ENCODE measurements around the gene PSMA5. TPM values are rescaled to one million over a fixed set of nuclear protein-coding genes. Genes with fewer than 3 reads are reported as not detected.

PSMA5 gene
- total and polyA plus RNA-seq, 10 of the 15 experiments (the other 5 are each of a cell fraction or from before 2014, with no cell fraction given), result 58.7 to 271 (median 187) TPM

DNA sequence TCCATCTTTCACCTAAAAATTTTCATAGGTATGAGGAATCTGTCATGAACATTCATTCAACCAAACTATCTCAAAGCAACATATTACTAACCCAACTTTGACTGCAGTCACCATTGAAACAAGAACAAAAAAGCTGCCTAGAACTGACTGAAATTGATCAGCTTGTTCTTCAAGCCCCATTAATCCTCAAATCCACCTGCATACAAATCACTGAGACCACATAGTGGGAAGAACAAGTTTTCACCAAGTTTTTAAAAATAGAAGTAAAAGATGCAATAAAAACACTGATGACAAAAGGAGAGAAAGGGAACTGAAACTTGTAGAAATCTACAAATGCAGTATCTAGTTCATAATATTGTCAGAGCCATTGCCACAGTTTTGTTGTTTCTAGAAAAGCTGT lies 34.6 kb downstream of the PSMA5 start (continued):
- TF ChIP-seq, protein P1, sequence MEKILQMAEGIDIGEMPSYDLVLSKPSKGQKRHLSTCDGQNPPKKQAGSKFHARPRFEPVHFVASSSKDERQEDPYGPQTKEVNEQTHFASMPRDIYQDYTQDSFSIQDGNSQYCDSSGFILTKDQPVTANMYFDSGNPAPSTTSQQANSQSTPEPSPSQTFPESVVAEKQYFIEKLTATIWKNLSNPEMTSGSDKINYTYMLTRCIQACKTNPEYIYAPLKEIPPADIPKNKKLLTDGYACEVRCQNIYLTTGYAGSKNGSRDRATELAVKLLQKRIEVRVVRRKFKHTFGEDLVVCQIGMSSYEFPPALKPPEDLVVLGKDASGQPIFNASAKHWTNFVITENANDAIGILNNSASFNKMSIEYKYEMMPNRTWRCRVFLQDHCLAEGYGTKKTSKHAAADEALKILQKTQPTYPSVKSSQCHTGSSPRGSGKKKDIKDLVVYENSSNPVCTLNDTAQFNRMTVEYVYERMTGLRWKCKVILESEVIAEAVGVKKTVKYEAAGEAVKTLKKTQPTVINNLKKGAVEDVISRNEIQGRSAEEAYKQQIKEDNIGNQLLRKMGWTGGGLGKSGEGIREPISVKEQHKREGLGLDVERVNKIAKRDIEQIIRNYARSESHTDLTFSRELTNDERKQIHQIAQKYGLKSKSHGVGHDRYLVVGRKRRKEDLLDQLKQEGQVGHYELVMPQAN (conservative IDR thresholded peaks at IDR 0.05), result no peak
- TF ChIP-seq BHLHE40 (IDR thresholded peaks at IDR 0.05; ENCODE audit: borderline replicate concordance in 1 of 2, low read depth in 2 of 2, low read length in 1 of 2), result 0 out of 4 replicates have a peak, but pooled peaks of 1 of the 2 experiments have one; percentile 40
- TF ChIP-seq, protein P2, sequence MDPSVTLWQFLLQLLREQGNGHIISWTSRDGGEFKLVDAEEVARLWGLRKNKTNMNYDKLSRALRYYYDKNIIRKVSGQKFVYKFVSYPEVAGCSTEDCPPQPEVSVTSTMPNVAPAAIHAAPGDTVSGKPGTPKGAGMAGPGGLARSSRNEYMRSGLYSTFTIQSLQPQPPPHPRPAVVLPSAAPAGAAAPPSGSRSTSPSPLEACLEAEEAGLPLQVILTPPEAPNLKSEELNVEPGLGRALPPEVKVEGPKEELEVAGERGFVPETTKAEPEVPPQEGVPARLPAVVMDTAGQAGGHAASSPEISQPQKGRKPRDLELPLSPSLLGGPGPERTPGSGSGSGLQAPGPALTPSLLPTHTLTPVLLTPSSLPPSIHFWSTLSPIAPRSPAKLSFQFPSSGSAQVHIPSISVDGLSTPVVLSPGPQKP (IDR thresholded peaks at IDR 0.05; ENCODE audit: low read depth, low read length), result no peak
- peak; percentile 61 to 91; a peak in 3 of 4 replicates for TF ChIP-seq EP300 (IDR thresholded peaks at IDR 0.05; ENCODE audit: borderline replicate concordance in 1 of 2, control insufficient read depth in 1 of 2, low read depth in 2 of 2, low read length in 2 of 2)
- no peak for TF ChIP-seq HDGF (IDR thresholded peaks at IDR 0.05)
- TF ChIP-seq, protein P3, sequence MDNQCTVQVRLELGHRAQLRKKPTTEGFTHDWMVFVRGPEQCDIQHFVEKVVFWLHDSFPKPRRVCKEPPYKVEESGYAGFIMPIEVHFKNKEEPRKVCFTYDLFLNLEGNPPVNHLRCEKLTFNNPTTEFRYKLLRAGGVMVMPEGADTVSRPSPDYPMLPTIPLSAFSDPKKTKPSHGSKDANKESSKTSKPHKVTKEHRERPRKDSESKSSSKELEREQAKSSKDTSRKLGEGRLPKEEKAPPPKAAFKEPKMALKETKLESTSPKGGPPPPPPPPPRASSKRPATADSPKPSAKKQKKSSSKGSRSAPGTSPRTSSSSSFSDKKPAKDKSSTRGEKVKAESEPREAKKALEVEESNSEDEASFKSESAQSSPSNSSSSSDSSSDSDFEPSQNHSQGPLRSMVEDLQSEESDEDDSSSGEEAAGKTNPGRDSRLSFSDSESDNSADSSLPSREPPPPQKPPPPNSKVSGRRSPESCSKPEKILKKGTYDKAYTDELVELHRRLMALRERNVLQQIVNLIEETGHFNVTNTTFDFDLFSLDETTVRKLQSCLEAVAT (IDR thresholded peaks at IDR 0.05), result 0 out of 2 replicates have a peak, but pooled peaks have one; percentile 33
- TF ChIP-seq, protein P4, sequence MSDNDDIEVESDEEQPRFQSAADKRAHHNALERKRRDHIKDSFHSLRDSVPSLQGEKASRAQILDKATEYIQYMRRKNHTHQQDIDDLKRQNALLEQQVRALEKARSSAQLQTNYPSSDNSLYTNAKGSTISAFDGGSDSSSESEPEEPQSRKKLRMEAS (IDR thresholded peaks at IDR 0.05; ENCODE audit: low read depth, low read length), result no peak
- TF ChIP-seq IKZF1 (conservative IDR thresholded peaks at IDR 0.05), result peak; percentile 81
- TF ChIP-seq TBL1XR1 (IDR thresholded peaks at IDR 0.05; ENCODE audit: low read depth, low read length), result peak; percentile 65; the same call in 1 of the 2 replicates
- no peak for TF ChIP-seq POLR2A (IDR thresholded peaks at IDR 0.05; ENCODE audit: low read depth, low read length)
- TF ChIP-seq YY1 (IDR thresholded peaks at IDR 0.05; ENCODE audit: low read depth, low read length), result no peak
- TF ChIP-seq, protein P5, sequence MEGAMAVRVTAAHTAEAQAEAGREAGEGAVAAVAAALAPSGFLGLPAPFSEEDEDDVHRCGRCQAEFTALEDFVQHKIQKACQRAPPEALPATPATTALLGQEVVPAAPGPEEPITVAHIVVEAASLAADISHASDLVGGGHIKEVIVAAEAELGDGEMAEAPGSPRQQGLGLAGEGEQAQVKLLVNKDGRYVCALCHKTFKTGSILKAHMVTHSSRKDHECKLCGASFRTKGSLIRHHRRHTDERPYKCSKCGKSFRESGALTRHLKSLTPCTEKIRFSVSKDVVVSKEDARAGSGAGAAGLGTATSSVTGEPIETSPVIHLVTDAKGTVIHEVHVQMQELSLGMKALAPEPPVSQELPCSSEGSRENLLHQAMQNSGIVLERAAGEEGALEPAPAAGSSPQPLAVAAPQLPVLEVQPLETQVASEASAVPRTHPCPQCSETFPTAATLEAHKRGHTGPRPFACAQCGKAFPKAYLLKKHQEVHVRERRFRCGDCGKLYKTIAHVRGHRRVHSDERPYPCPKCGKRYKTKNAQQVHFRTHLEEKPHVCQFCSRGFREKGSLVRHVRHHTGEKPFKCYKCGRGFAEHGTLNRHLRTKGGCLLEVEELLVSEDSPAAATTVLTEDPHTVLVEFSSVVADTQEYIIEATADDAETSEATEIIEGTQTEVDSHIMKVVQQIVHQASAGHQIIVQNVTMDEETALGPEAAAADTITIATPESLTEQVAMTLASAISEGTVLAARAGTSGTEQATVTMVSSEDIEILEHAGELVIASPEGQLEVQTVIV (IDR thresholded peaks at IDR 0.05; ENCODE audit: borderline replicate concordance, partially characterized antibody), result no peak
- TF ChIP-seq JUND (IDR thresholded peaks at IDR 0.05; ENCODE audit: low read depth, low read length), result no peak
- TF ChIP-seq, protein P6, sequence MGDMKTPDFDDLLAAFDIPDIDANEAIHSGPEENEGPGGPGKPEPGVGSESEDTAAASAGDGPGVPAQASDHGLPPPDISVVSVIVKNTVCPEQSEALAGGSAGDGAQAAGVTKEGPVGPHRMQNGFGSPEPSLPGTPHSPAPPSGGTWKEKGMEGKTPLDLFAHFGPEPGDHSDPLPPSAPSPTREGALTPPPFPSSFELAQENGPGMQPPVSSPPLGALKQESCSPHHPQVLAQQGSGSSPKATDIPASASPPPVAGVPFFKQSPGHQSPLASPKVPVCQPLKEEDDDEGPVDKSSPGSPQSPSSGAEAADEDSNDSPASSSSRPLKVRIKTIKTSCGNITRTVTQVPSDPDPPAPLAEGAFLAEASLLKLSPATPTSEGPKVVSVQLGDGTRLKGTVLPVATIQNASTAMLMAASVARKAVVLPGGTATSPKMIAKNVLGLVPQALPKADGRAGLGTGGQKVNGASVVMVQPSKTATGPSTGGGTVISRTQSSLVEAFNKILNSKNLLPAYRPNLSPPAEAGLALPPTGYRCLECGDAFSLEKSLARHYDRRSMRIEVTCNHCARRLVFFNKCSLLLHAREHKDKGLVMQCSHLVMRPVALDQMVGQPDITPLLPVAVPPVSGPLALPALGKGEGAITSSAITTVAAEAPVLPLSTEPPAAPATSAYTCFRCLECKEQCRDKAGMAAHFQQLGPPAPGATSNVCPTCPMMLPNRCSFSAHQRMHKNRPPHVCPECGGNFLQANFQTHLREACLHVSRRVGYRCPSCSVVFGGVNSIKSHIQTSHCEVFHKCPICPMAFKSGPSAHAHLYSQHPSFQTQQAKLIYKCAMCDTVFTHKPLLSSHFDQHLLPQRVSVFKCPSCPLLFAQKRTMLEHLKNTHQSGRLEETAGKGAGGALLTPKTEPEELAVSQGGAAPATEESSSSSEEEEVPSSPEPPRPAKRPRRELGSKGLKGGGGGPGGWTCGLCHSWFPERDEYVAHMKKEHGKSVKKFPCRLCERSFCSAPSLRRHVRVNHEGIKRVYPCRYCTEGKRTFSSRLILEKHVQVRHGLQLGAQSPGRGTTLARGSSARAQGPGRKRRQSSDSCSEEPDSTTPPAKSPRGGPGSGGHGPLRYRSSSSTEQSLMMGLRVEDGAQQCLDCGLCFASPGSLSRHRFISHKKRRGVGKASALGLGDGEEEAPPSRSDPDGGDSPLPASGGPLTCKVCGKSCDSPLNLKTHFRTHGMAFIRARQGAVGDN (IDR thresholded peaks at IDR 0.05), result no peak
- no peak for TF ChIP-seq FOXK2 (IDR thresholded peaks at IDR 0.05)
